ENCODE results near the gene GHRH. TPM values are rescaled to one million over a fixed set of nuclear protein-coding genes. Genes with fewer than 3 reads are reported as not detected.

Gene GHRH
- polyA plus RNA-seq, 1 donor: not detected

DNA sequence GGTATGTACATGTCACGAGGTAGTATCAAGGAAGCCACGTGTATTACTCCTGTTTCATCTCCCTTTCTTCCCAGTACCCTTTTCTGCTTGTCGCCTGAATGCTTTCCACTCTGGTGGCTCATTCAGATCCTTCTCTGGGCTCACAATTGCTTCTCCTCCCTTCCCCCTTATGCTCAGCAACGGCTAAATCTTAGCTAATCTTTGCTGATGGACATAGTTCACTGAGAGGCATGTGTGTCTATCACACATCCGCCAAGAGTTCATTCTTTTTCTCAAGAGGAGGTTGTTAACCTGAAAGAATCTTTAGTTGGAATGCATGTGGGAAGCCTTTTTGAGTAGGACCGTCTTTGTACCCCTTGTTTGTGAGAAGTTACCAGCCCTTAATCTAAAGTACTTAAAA is 56.5 kb downstream of the GHRH start:
- DNase-seq: no peak

DNA sequence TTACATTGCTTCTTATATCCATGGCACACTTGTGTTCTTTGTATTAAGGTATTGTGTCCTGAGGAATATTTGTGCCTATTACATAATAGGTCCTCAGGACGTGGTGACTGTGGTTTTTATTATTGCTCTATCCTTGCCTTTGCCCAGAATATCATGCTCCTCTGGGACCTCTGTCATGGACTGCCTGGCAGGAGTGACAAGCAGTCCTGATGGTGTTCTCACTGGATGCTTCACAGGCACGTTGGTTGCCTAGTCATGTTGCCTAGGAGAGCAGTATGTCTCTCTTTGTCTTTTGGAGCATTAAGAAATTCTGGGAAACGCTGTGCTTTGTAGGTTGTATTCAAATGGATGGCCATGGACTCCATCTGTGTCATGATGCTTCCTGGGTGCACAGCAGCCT is 57.6 kb downstream of the GHRH start:
- DNase-seq: no peak

DNA sequence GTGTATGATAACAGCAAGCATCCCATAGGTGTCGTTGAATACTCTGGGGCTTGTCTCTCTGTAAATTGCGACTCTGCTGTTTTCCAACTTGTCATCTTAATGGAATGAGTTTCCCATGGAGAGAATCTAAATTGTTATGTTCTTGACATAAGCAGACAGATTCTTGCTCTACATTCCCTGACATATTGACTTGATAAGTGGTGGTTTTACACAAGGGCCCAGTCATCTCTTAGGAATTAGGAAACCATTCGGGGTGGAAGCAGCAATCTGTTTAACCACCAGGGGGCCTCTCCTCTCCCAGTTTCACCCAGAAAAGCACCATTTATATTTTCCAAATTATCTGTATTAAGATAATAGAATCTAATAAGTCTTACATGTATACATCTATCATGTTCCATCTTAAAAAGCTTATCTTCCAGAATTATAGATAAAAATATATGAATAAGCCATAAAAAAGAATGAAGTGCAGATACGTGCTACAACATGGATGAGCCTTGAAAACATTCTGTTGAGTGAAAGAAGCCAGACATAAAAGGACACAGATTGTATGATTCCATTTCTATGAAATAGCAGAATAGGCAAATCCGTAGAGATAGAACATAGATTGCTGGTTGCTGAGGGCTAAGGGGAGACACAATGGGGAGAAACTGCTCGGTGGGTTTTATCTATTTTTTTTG is 59.2 kb downstream of the GHRH start:
- no peak for DNase-seq

DNA sequence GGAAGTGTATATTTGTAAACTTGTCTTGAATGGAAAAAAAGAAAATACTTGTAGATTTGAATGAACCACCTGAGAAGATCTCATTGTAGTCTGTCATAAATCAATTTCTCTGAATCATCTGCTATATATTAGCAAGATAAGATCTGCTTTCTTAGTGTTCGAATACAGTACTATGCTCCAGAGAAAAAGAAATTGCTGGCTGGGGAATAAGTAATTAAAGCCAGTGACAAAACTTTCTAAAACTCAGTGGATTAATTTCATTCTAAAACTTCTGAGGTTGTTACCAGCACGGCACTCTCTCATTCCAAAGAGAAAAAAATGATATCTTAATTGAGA is 59.8 kb downstream of the GHRH start:
- DNase-seq: no peak

Other genes starting within 250 kb of the GHRH start
- 15.8 TPM for gene RBL1, start 165.8 kb downstream of the GHRH start, polyA plus RNA-seq (ENCODE audit: insufficient read length)
- 296 TPM for gene RPN2, start 82.5 kb downstream of the GHRH start, polyA plus RNA-seq (ENCODE audit: insufficient read length)
- gene MROH8, start 82.3 kb downstream of the GHRH start, polyA plus RNA-seq (ENCODE audit: insufficient read length): 9.2 TPM
- gene MANBAL, start 27.8 kb upstream of the GHRH start, polyA plus RNA-seq (ENCODE audit: insufficient read length): 72.4 TPM
- gene SRC, start 84.3 kb upstream of the GHRH start, polyA plus RNA-seq (ENCODE audit: insufficient read length): 53.5 TPM